ENCODE measurements around the gene ARVCF. TPM values are rescaled to one million over a fixed set of nuclear protein-coding genes. Genes with fewer than 3 reads are reported as not detected.

The ARVCF gene
- total RNA-seq, 1 experiment from 2014 or later, result 4.2 TPM

DNA sequence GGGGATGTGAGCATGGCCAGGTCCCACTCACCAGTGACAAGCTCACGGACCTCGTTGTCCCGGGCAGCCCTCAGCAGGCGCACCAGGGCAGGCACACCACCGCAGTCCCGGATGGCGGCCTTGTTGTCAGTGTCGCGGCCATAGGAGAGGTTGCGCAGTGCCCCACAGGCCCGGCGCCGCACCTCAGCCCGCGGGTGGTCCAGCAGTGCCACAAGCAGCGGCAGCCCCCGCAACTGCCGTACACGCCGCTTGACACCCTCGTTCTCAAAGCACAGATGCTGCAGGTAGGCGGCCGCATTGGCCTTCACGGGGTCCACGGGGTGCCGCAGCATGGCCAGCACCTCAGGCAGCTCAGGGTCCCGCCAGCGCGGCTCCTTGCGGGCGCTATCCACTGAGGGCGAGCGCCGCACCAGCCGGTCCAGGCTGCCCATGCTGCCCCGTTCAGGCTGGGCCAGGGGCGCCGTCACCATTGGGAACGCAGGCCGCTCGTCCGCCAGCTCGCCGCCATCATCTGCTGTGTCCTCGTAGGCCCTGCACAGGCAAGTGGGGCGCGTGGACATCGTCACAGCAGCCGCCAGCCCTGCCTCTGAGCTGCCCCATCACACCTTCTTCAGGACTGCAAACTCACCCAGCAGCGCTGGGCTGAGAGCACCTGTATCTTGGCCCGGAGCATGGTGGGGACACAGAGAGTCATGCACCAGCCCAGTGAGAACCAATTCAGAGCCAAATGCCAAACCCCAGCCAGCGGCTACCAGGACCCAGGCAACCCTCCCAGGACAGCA lies 36.7 kb downstream of the ARVCF start:
- H3K27ac ChIP-seq, result no peak overlapping the region
- no peak overlapping the region for H3K4me3 ChIP-seq
- no peaks in the 10 kb centered on the region for H3K9me3 ChIP-seq (replicated peaks)
- H3K4me1 ChIP-seq, result peaks cover 28% of the 10 kb centered on the region
- no peaks in the 10 kb centered on the region for H3K27me3 ChIP-seq
- no peaks in the 10 kb centered on the region for H3K36me3 ChIP-seq
- no peak for DNase-seq

GRCh38 chr22:19978748-19979147 lies 37.9 kb downstream of the ARVCF start:
- Histone ChIP-seq H3K9me3 (replicated peaks) (no peaks in the 10 kb centered on the region), H3K36me3 (no peaks in the 10 kb centered on the region), H3K27me3 (no peaks in the 10 kb centered on the region), H3K4me1 (peaks cover 21% of the 10 kb centered on the region), H3K4me3 (no peak overlapping the region), H3K27ac (no peak overlapping the region)
- no peak for DNase-seq

DNA sequence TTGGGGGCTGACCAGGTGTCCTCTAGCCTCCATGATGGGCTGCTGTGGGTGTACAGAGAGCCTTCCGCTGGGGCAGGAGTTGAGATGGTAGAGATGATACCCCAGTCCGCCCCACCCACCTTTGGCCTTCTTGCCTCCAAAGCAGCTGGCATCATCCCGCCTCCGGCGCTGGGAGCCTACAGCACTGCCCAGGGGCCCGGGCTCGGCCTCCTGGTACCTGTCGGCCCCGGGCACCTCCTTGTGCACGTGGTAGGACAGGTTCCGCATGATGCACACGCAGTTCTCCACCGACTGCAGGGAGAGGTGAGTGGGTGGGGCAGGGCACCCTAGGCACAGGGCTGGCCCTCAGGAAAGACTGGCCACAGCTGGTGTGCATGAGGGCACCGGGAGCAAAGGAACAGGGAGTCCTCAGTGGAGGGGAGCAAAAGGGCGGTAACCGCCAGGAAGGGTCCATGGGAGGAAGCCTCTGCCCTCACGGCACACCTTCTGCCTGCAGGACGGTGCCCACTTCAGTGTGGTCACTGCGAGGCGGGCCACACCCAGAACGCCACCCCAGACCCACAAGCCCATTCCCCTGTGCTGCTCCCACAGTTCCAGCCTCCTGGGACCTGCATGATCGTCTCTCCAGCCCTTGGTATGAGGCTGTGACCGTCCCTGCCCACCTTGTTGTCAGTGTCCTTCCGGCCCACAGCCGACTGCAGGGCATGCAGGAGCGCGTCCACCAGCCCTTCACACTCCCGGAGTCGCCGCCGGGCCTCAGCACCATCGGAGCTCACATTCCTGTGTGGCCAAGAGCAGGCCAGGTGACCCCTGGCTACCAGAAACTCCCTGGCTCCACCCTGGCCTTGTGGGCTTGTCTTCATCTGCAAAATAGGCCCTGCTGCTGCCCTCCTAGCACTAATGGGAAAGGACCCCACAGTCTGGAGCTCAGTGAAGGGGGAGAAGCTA lies 39.1 kb downstream of the ARVCF start:
- no peaks in the 10 kb centered on the region for H3K36me3 ChIP-seq

DNA sequence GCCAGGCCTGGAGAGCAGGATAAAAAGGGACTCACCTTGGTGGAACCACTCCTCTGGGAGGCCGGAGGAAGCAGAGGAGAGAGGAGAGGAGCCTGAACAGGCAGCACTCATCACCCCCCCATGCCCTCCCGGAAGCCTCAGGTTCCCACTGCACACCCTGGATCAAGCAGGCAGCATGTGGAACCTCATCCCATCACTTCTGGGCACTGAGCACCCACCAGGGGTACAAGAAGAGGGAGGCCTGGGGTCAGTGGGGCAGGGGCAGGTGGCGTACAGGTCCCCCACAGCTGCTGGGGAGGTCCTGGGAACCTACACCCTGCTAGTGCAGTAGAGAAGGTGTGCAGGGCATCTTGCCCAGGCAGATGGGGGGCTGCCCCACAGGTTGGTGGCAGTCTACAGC lies 40.0 kb downstream of the ARVCF start:
- no peak overlapping the region for H3K27ac ChIP-seq
- DNase-seq, result no peak
- no peaks in the 10 kb centered on the region for H3K36me3 ChIP-seq

More for the DNA sequence above, 39.1 kb downstream of the ARVCF start:
- no peaks in the 10 kb centered on the region for H3K9me3 ChIP-seq (replicated peaks)
- peaks cover 11% of the 10 kb centered on the region for H3K4me1 ChIP-seq
- H3K27me3 ChIP-seq, result no peaks in the 10 kb centered on the region
- H3K4me3 ChIP-seq, result no peak overlapping the region
- no peak for DNase-seq
- no peak overlapping the region for H3K27ac ChIP-seq

DNA sequence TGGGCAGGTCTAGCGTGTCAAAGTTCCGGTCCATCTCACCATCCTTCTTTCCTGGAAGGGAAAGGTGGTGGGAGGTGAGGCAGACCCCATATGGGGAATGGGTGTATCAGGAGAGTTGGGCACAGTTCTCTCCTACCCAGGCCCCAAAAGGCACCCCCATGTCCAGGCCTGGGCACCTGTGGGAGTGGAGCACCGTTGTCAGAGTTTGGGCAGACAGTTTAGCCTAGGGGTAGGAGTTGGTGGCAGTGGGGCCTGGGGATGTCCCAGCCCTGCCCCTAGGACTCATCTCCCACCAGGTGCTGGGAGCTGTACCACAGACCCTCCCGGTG lies 41.0 kb downstream of the ARVCF start:
- Histone ChIP-seq H3K27me3 (no peaks in the 10 kb centered on the region), H3K9me3 (replicated peaks) (no peaks in the 10 kb centered on the region), H3K4me3 (no peak overlapping the region), H3K4me1 (peaks cover 11% of the 10 kb centered on the region), H3K27ac (no peak overlapping the region), H3K36me3 (no peaks in the 10 kb centered on the region)
- DNase-seq, result no peak

More for the DNA sequence above, 40.0 kb downstream of the ARVCF start:
- Histone ChIP-seq H3K9me3 (replicated peaks) (no peaks in the 10 kb centered on the region), H3K4me1 (peaks cover 11% of the 10 kb centered on the region), H3K4me3 (no peak overlapping the region), H3K27me3 (no peaks in the 10 kb centered on the region)

GRCh38 chr22:19974935-19975706 lies 41.5 kb downstream of the ARVCF start:
- H3K4me1 ChIP-seq, result peaks cover 11% of the 10 kb centered on the region
- peak in 1 of 2 experiments; percentile 48 for DNase-seq
- H3K27ac ChIP-seq, result no peak overlapping the region
- H3K36me3 ChIP-seq, result no peaks in the 10 kb centered on the region
- H3K27me3 ChIP-seq, result no peaks in the 10 kb centered on the region
- no peak overlapping the region for H3K4me3 ChIP-seq
- no peaks in the 10 kb centered on the region for H3K9me3 ChIP-seq (replicated peaks)

DNA sequence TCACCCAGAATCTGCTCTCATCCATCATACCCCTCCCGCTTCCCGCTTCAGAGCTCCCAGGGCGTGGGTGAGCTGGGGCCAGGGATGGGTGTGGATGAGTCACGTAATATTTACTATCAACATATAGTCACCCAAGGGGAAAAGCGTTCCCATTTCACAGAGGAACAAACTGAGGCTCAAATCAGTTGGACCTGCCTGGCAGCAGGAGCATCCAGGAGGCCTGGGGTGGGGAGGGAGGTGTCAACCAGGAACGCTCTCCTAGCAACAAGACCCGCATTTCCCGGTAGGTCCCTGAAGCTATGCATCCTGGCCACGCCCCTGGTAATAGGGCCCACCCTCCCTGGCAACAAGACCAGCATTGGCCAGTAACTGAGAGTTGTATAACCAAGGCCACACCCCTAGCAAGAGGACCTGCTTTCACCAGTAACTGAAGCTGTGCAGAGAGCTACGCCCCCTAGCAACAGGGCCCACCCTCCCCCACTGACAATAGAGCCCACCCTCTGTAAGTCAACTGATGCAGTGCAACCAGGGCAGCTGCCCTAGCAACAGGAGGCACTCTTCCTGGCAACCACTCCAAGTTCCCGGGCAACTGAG lies 42.3 kb downstream of the ARVCF start:
- DNase-seq, result peak; percentile 87 to 88

GRCh38 chr22:19973551-19974267 lies 42.9 kb downstream of the ARVCF start:
- Histone ChIP-seq H3K27me3 (no peaks in the 10 kb centered on the region), H3K27ac (no peak overlapping the region), H3K4me1 (peaks cover 11% of the 10 kb centered on the region), H3K36me3 (peaks cover 4% of the 10 kb centered on the region; the same call in 1 of the 2 replicates), H3K9me3 (replicated peaks) (no peaks in the 10 kb centered on the region), H3K4me3 (no peak overlapping the region)
- no peak for DNase-seq

More for the DNA sequence above, 42.3 kb downstream of the ARVCF start:
- H3K9me3 ChIP-seq (replicated peaks), result no peaks in the 10 kb centered on the region
- no peaks in the 10 kb centered on the region for H3K27me3 ChIP-seq
- peaks cover 11% of the 10 kb centered on the region for H3K4me1 ChIP-seq
- no peak overlapping the region for H3K27ac ChIP-seq
- no peaks in the 10 kb centered on the region; the same call in 1 of the 2 replicates for H3K36me3 ChIP-seq
- H3K4me3 ChIP-seq, result no peak overlapping the region

DNA sequence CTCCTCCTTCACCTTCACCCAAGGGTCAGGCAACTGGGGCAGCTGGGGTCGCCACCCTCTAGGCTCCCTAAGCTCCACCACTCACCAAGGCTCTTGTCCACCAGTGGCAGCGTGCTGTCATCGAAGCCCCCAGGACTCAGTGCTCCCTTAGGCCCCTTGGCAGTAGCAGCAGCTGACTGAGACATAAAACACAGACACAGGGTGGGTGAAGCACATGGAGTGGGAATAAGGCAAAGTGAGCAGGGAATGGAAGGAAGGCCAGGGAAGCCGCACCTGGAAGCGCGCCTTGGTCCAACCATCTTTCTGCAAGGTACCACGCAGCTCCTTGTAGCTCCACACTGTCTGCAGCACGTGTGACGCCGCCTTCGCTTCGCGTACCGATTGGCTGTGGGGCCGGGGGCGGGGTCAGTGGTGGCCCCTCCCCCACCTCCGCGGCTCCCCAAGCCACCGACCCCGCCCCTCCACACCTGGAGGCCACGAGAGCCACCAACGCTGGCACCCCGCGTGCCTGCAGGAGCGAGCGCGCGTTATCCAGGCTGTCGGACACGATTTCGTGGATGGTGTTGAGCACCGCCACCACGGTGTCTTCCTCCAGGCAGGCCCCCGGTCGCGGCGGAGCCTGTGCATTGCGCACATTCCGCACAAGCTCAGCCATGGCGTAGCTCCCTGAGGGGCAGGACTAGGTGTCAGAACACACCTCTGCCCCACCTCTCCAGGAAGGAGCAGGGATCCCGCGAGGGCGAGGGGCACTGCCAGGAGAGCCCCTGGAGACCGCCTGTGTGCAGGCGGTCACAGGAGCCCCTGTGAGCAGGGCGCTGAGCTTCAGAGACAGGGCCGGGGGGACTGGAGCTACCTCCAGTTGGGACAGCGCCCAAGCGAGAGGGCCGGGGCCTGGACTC lies 43.7 kb downstream of the ARVCF start:
- DNase-seq, result no peak
- H3K4me3 ChIP-seq, result no peak overlapping the region
- peaks cover 11% of the 10 kb centered on the region for H3K4me1 ChIP-seq
- no peaks in the 10 kb centered on the region for H3K27me3 ChIP-seq
- H3K36me3 ChIP-seq, result peaks cover 7% of the 10 kb centered on the region; the same call in 1 of the 2 replicates
- no peaks in the 10 kb centered on the region for H3K9me3 ChIP-seq (replicated peaks)
- H3K27ac ChIP-seq, result no peak overlapping the region

GRCh38 chr22:19972251-19972650 lies 44.4 kb downstream of the ARVCF start:
- Histone ChIP-seq H3K27ac (no peak overlapping the region), H3K4me3 (no peak overlapping the region), H3K36me3 (peaks cover 9% of the 10 kb centered on the region; the same call in 1 of the 2 replicates), H3K4me1 (peaks cover 11% of the 10 kb centered on the region), H3K9me3 (replicated peaks) (no peaks in the 10 kb centered on the region), H3K27me3 (no peaks in the 10 kb centered on the region)
- no peak for DNase-seq

DNA sequence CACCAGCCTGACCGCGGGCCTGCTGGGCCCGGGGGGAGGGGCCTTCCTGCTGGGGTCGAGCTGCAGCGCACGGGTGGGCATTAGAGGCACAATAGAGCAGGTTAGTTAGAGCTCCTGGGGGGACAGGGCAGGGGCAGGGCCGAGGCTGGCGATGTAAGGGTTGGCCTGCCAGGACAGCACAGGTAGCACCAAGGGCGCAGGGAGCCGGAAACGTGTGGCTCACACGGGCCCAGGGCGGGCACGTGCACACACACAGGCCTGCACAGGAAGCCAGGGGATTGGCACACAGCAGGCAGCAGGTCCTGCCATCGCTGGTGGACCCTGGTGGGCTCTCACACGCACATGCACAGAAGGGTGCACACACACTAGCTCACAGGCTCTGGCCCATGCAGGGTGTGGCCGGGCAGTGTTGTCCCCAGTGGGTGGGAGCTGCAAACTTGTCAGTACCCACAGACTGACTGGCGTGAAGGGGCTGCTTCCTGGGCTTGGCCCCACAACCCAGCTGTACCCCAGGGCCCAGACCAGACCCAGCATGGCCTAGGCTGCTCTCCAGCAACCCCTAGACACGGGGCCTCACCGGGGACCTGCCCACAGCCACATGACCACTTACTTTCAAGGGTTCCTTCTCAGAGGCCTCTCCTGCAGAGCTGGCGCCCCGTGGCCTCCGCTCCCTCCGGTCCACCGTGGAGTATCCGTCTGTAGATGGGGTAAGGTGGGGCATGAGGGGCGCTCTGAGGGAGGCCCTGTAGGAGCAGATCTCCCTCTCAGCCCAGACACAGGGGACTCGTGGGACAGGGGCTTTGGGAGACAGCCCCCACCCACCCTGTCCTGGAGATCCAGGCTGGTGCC lies 45.1 kb downstream of the ARVCF start:
- no peaks in the 10 kb centered on the region for H3K27me3 ChIP-seq
- H3K4me3 ChIP-seq, result no peak overlapping the region
- H3K9me3 ChIP-seq (replicated peaks), result no peaks in the 10 kb centered on the region
- H3K4me1 ChIP-seq, result peaks cover 11% of the 10 kb centered on the region
- DNase-seq, result no peak
- no peak overlapping the region for H3K27ac ChIP-seq
- peaks cover 12% of the 10 kb centered on the region; the same call in 1 of the 2 replicates for H3K36me3 ChIP-seq

Data from SJCRH30 (cell line).